Mesenchymal stem cell (in vitro differentiated cells and primary cell): ENCODE data around the gene ARL2BP. TPM values are rescaled to one million over a fixed set of nuclear protein-coding genes. Genes with fewer than 3 reads are reported as not detected.
"Not testable (repeated sequence)": the region's sequence is repeated elsewhere in the genome, so short reads cannot be mapped to it uniquely, and the experiment has no call there.

ENCODE experiments used
- DNase-seq: peaks from one replicate; pipeline ENCODE4 v3.0.0-alpha.2; 2013
- H2AFZ ChIP-seq: one replicate; pipeline ENCODE4 v1.6.1; 2013; ENCODE audit warnings: low read depth, mild to moderate bottlenecking, control low read depth, inconsistent platforms, low read length, moderate library complexity
- H2AK5ac ChIP-seq: 2 replicates; pipeline ENCODE4 v1.6.1; 2013; ENCODE audit warnings: low read length, moderate library complexity, mild to moderate bottlenecking, inconsistent platforms; ENCODE audit not compliant: severe bottlenecking
- H2BK120ac ChIP-seq: one replicate; pipeline ENCODE4 v1.6.1; 2013; ENCODE audit warnings: low read depth, mild to moderate bottlenecking, inconsistent platforms, low read length, moderate library complexity
- H2BK12ac ChIP-seq, 2 experiments: one replicate each; pipeline ENCODE4 v1.6.1; 2013; ENCODE audit warnings: inconsistent platforms in 2 of 2, low read length in 2 of 2, mild to moderate bottlenecking in 2 of 2, moderate library complexity in 2 of 2, control low read depth in 1 of 2
- H2BK15ac ChIP-seq: one replicate; pipeline ENCODE4 v1.6.1; 2013; ENCODE audit warnings: mild to moderate bottlenecking, low read depth, inconsistent platforms; ENCODE audit not compliant: poor library complexity, severe bottlenecking
- H2BK5ac ChIP-seq: 2 replicates; pipeline ENCODE4 v1.6.1; 2013; ENCODE audit warnings: low read depth, mild to moderate bottlenecking, low read length, control low read depth, inconsistent platforms; ENCODE audit not compliant: poor library complexity, severe bottlenecking
- H3K14ac ChIP-seq, 2 experiments: one replicate each; pipeline ENCODE4 v1.6.1; 2013; ENCODE audit warnings: inconsistent platforms in 2 of 2, low read length in 2 of 2, control low read depth in 1 of 2, mild to moderate bottlenecking in 1 of 2, moderate library complexity in 1 of 2
- H3K18ac ChIP-seq, 2 experiments: one replicate each; pipeline ENCODE4 v1.6.1; 2013; ENCODE audit warnings: inconsistent platforms in 2 of 2, low read length in 2 of 2, control low read depth in 1 of 2, low read depth in 1 of 2, mild to moderate bottlenecking in 1 of 2
- H3K23ac ChIP-seq, 2 experiments: one replicate each; pipeline ENCODE4 v1.6.1; 2013; ENCODE audit warnings: inconsistent platforms in 2 of 2, low read length in 2 of 2, mild to moderate bottlenecking in 2 of 2, moderate library complexity in 2 of 2, control low read depth in 1 of 2
- H3K27ac ChIP-seq: 2 replicates; pipeline ENCODE4 v1.5.1; 2013; ENCODE audit warnings: mild to moderate bottlenecking, moderate library complexity, low read length, control low read depth, inconsistent platforms; ENCODE audit not compliant: poor library complexity, severe bottlenecking
- H3K27me3 ChIP-seq, 2 experiments: 2 replicates each; pipeline versions ENCODE4 v1.6.1 to v1.7.0; 2013; ENCODE audit warnings: low read length in 2 of 2, mild to moderate bottlenecking in 2 of 2, moderate library complexity in 2 of 2, control low read depth in 1 of 2, inconsistent platforms in 1 of 2; ENCODE audit not compliant: control insufficient read depth in 1 of 2, insufficient read depth in 1 of 2
- H3K36me3 ChIP-seq, 2 experiments: 2 replicates each; pipeline versions ENCODE4 v1.6.1 to v1.7.0; 2013; ENCODE audit warnings: low read length in 2 of 2, control low read depth in 1 of 2, inconsistent platforms in 1 of 2, low read depth in 1 of 2, mild to moderate bottlenecking in 1 of 2; ENCODE audit not compliant: insufficient read depth in 2 of 2, control insufficient read depth in 1 of 2
- H3K4ac ChIP-seq, 2 experiments: one replicate each; pipeline ENCODE4 v1.6.1; 2013; ENCODE audit warnings: inconsistent platforms in 2 of 2, low read length in 2 of 2, mild to moderate bottlenecking in 2 of 2, moderate library complexity in 2 of 2, control low read depth in 1 of 2, low read depth in 1 of 2
- H3K4me1 ChIP-seq: 2 replicates; pipeline ENCODE4 v1.6.1; 2013; ENCODE audit warnings: low read depth, low read length, control low read depth; ENCODE audit not compliant: control insufficient read depth, insufficient read depth
- H3K4me2 ChIP-seq: 2 replicates; pipeline ENCODE4 v1.6.1; 2013; ENCODE audit warnings: low read length, mild to moderate bottlenecking, inconsistent platforms; ENCODE audit not compliant: poor library complexity, severe bottlenecking
- H3K4me3 ChIP-seq, 2 experiments: 2 replicates each; pipeline versions ENCODE4 v1.5.1 to v1.7.0; 2013; ENCODE audit warnings: low read length in 2 of 2, mild to moderate bottlenecking in 2 of 2, control low read depth in 1 of 2, low read depth in 1 of 2; ENCODE audit not compliant: insufficient read depth in 1 of 2
- H3K79me1 ChIP-seq: replicated peaks from 2 replicates; pipeline ENCODE4 v1.6.1; 2013; ENCODE audit warnings: mild to moderate bottlenecking, control low read depth, low read length, inconsistent platforms; ENCODE audit not compliant: poor library complexity, severe bottlenecking
- H3K9ac ChIP-seq: 2 replicates; pipeline ENCODE4 v1.7.0; 2013; ENCODE audit warnings: mild to moderate bottlenecking, low read length, moderate library complexity
- H3K9me3 ChIP-seq: 2 replicates; pipeline ENCODE4 v1.7.0; 2013; ENCODE audit warnings: mild to moderate bottlenecking, low read length; ENCODE audit not compliant: control insufficient read depth
- H4K8ac ChIP-seq: one replicate; pipeline ENCODE4 v1.6.1; 2013; ENCODE audit warnings: inconsistent platforms, mild to moderate bottlenecking, low read length, moderate library complexity
- H4K91ac ChIP-seq: one replicate; pipeline ENCODE4 v1.6.1; 2013; ENCODE audit warnings: mild to moderate bottlenecking, low read length, inconsistent platforms
- WGBS: methylation state at CpG from one replicate; pipeline ENCODE4 v1.1.7; 2013; ENCODE audit warnings: mixed read lengths; 5-methylcytosine and 5-hydroxymethylcytosine counted together
- polyA plus RNA-seq, 2 experiments: library from polyadenylated mRNA; stranded (reverse); fragments of 200-250 nt; gene quantifications; one replicate each; pipeline ENCODE4 v1.2.3, GENCODE V29; 2013

The ARL2BP gene
- 81.6 TPM for polyA plus RNA-seq (2013, experiment 1 of 2)
- polyA plus RNA-seq (2013, experiment 2 of 2), result 83.7 TPM

DNA sequence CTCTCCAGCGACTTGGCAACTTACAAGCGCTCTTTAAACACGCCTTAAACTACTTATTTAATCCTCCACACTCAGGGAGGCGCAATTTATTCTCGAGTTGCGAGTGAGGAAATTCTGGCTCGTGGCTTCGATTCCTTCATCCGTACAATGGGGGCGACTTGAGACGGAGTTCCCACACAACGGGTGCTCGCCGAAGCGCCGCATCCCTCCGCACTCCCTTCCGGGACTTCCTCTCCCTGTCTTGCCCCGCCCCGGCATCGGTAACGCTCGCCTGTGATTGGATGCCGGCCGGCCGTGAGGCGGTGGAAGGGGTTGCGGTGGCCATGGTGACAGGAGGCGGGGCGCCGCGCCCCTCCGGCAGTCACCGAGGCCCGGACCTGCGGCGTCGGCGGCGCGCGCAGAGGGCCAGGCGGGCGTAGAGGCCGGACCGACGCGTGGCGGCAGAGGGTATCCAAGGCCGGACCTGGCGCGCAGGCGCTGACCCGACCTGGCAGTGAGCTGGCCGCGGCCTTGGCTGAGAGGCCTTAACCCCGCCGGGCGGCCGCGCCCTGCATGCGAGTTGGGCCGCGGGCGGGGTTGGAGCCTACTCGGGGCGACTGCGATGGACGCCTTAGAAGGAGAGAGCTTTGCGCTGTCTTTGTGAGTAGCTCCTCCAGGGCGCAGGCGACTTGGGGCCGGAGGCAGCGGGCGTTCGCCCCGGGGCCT, at the start of gene ARL2BP:
ARL2BP (plus strand) TSS at position 493 of the 705 bp plus-strand sequence; CDS start at position 602, 109 bp downstream.
- H4K91ac ChIP-seq, result peak within 1 kb of the TSS; percentile 83
- H3K4me1 ChIP-seq, result no peaks in the 10 kb centered on the region
- no peaks in the 10 kb centered on the region for H3K9me3 ChIP-seq
- under 1% methylated on average over 67 of the region's 77 CpGs for WGBS
- peaks cover 13% of the 10 kb centered on the region for H3K79me1 ChIP-seq
- DNase-seq, result peak; percentile 98
- peak within 1 kb of the TSS; percentile 86 for H3K9ac ChIP-seq
- peak within 1 kb of the TSS in 1 of 2 experiments; percentile 93 for H3K23ac ChIP-seq
- H4K8ac ChIP-seq, result peak within 1 kb of the TSS; percentile 96
- H3K27ac ChIP-seq, result peak within 1 kb of the TSS; percentile 81
- H2BK12ac ChIP-seq, result no peak within 1 kb of the TSS
- peak within 1 kb of the TSS; percentile 84 for H2BK120ac ChIP-seq
- peaks cover 7 to 42% of the 10 kb centered on the region in 2 experiments for H3K36me3 ChIP-seq
- peak within 1 kb of the TSS; percentile 90 to 100 for H3K14ac ChIP-seq
- H3K18ac ChIP-seq, result peak within 1 kb of the TSS; percentile 91 to 95
- peak within 1 kb of the TSS; percentile 51 for H2BK5ac ChIP-seq
- H2AFZ ChIP-seq, result peak within 1 kb of the TSS; percentile 59
- peak within 1 kb of the TSS; percentile 52 for H2BK15ac ChIP-seq
- no peak within 1 kb of the TSS for H2AK5ac ChIP-seq
- H3K27me3 ChIP-seq, result no peaks in the 10 kb centered on the region
- H3K4ac ChIP-seq, result peak within 1 kb of the TSS; percentile 73 to 98
- peak within 1 kb of the TSS; percentile 80 for H3K4me2 ChIP-seq
- H3K4me3 ChIP-seq, result peak within 1 kb of the TSS; percentile 87 to 94

DNA sequence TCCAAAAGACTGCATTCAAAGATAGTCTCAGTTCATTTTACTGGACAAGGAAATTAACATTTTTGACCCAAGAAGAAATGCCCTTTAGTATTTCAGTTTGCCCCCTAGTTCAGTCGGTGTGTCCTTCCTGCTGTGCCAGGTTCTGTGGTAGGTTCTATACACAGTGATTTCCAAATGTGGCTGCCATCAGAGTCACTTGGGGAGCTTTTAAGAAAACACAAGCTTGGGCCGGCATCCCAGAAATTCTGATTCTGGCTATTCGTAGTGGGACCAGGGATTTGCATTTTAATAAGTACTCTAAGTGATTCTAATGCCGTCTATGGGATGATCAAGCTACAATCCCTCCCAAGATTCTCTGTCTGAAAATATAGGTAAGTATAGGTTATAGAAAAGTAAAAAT, 48.8 kb upstream of the ARL2BP start:
- no peak overlapping the region for H3K14ac ChIP-seq
- no peak overlapping the region for H3K18ac ChIP-seq
- no peak overlapping the region for H4K91ac ChIP-seq
- no peak overlapping the region for H2AK5ac ChIP-seq
- no peak overlapping the region for H3K4me2 ChIP-seq
- no peak overlapping the region for H3K23ac ChIP-seq
- no peak overlapping the region for H2BK120ac ChIP-seq
- H3K4ac ChIP-seq, result no peak overlapping the region
- H4K8ac ChIP-seq, result no peak overlapping the region
- no peak overlapping the region for H2AFZ ChIP-seq
- no peak overlapping the region for H2BK12ac ChIP-seq
- peaks cover 0 to 4% of the 10 kb centered on the region in 2 experiments for H3K36me3 ChIP-seq
- H3K4me3 ChIP-seq, result no peak overlapping the region
- H2BK5ac ChIP-seq, result no peak overlapping the region
- DNase-seq, result no peak
- H2BK15ac ChIP-seq, result no peak overlapping the region
- 100% methylated on average over 3 of the region's 4 CpGs for WGBS
- no peak overlapping the region for H3K27ac ChIP-seq
- H3K79me1 ChIP-seq, result peaks cover 2% of the 10 kb centered on the region
- no peaks in the 10 kb centered on the region for H3K9me3 ChIP-seq
- H3K4me1 ChIP-seq, result peaks cover 12% of the 10 kb centered on the region
- peak overlapping the region; percentile 44 for H3K9ac ChIP-seq
- no peaks in the 10 kb centered on the region for H3K27me3 ChIP-seq

DNA sequence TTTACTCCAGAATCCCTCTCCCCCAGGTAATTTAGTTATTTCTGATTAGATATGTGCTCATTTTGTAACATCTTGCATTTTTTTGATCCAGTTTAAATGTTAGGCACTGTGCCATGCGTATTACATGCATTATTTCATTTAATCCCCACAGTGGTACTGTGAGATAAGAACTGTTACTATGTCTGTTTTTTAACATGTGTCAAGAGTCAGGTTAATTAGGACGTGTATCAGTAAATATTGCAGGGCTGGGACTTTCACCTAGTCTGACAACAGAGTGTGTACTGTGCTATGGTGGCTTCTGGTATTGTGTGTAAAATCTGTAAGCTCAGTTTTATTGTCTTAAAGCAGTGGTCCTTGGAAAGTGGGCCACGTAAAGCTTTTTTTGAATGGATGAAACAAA, 48.3 kb upstream of the ARL2BP start:
- H3K14ac ChIP-seq, result no peak overlapping the region
- peaks cover 2 to 4% of the 10 kb centered on the region in 2 experiments for H3K36me3 ChIP-seq

DNA sequence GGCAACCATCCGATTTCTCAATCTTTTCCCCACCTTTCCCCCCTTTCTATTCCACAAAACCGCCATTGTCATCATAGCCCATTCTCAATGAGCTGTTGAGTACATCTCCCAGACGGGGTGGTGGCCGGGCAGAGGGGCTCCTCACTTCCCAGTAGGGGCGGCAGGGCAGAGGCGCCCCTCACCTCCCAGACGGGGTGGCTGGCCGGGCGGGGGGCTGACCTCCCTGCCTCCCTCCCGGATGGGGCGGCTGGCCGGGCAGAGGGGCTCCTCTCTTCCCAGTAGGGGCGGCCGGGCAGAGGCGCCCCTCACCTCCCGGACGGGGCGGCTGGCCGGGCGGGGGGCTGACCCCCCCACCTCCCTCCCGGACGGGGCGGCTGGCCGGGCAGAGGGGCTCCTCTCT, 44.7 kb upstream of the ARL2BP start:
- H3K18ac ChIP-seq, H4K91ac ChIP-seq, H3K23ac ChIP-seq, H3K9ac ChIP-seq, H3K4me1 ChIP-seq, H2BK120ac ChIP-seq, H2AK5ac ChIP-seq, H2BK5ac ChIP-seq, H3K4ac ChIP-seq, H3K27me3 ChIP-seq, H3K27ac ChIP-seq, H3K9me3 ChIP-seq, H3K14ac ChIP-seq, H4K8ac ChIP-seq, H2BK15ac ChIP-seq, H3K4me3 ChIP-seq, H2BK12ac ChIP-seq, H3K4me2 ChIP-seq, DNase-seq, H2AFZ ChIP-seq: not testable (repeated sequence)
- peaks cover 8 to 15% of the 10 kb centered on the region in 2 experiments for H3K36me3 ChIP-seq
- 100% methylated on average over 4 of the region's 24 CpGs for WGBS
- peaks cover 10% of the 10 kb centered on the region for H3K79me1 ChIP-seq

More for the DNA sequence above, 48.3 kb upstream of the ARL2BP start:
- no peak overlapping the region for H4K91ac ChIP-seq
- H3K4me3 ChIP-seq, result no peak overlapping the region
- H3K79me1 ChIP-seq, result peaks cover 2% of the 10 kb centered on the region
- H3K18ac ChIP-seq, result no peak overlapping the region
- H3K4me2 ChIP-seq, result no peak overlapping the region
- H3K23ac ChIP-seq, result no peak overlapping the region
- peaks cover 11% of the 10 kb centered on the region for H3K4me1 ChIP-seq
- no peak overlapping the region for H2BK5ac ChIP-seq
- DNase-seq, result no peak
- H2BK15ac ChIP-seq, result no peak overlapping the region
- no peaks in the 10 kb centered on the region for H3K9me3 ChIP-seq
- no peak overlapping the region for H3K27ac ChIP-seq
- peak overlapping the region; percentile 89 for H2AK5ac ChIP-seq
- H3K27me3 ChIP-seq, result no peaks in the 10 kb centered on the region
- H2BK120ac ChIP-seq, result no peak overlapping the region
- no peak overlapping the region for H2BK12ac ChIP-seq
- no peak overlapping the region for H2AFZ ChIP-seq
- H3K4ac ChIP-seq, result no peak overlapping the region
- WGBS, result 65% methylated on average over 2 of the region's 3 CpGs
- no peak overlapping the region for H4K8ac ChIP-seq
- H3K9ac ChIP-seq, result peak overlapping the region; percentile 44
